Gastroesophageal sphincter (tissue), 3 donors: ENCODE results near the gene TRIM56.

Experiments
- CTCF ChIP-seq, 4 experiments: fragments of 200-600 bp in 2 of 4; fragments of 450-650 bp in 2 of 4; sonication (generic) in 1 of 4; IDR thresholded peaks; one replicate each; pipeline ENCODE4 v1.5.1; 2017 to 2019; ENCODE audit warnings: antibody characterized with exemption in 4 of 4, mild to moderate bottlenecking in 2 of 4, moderate library complexity in 2 of 4
- POLR2A ChIP-seq, 2 donors: fragments of 450-650 bp; IDR thresholded peaks; one replicate each; pipeline ENCODE4 v1.6.1; 2017; ENCODE audit warnings: antibody characterized with exemption in 2 of 2, mild to moderate bottlenecking in 2 of 2, moderate library complexity in 1 of 2

- TF ChIP-seq CTCF (IDR thresholded peaks at IDR 0.05) = no peak
- TF ChIP-seq POLR2A (IDR thresholded peaks at IDR 0.05) = no peak
Observed at GRCh38 chr7:101096957-101097347, 11.7 kb downstream of the TRIM56 start.
